H1 (cell line): ENCODE data around the gene SUSD6. TPM values are rescaled to one million over a fixed set of nuclear protein-coding genes. Genes with fewer than 3 reads are reported as not detected.

ENCODE experiments used
- CTCF ChIA-PET: fragments of 300-600 bp; sonication (Branson Sonifier 250); formaldehyde crosslinking; loops from one replicate; lab custom pipeline; 2021; ENCODE audit not compliant: partially characterized antibody; lab: Charles Lee
- POLR2A ChIA-PET: fragments of 300-600 bp; sonication (Branson Sonifier 250); formaldehyde crosslinking; loops from one replicate; lab custom pipeline; 2021; ENCODE audit warnings: inconsistent platforms; ENCODE audit not compliant: partially characterized antibody; lab: Charles Lee
- DNase-seq, 2 experiments: peaks; one replicate each; pipeline versions ENCODE4 v3.0.0 to v3.0.0-alpha.2; 2010 to 2022; ENCODE audit warnings: low spot score in 2 of 2, low read depth in 1 of 2, mixed read lengths in 1 of 2
- FAIRE-seq: peaks from 2 replicates; lab custom pipeline; 2011; peaks lifted over from hg19 to GRCh38; lab: Jason Lieb, UNC
- H2AFZ ChIP-seq: 2 replicates; pipeline ENCODE4 v1.8.1; 2012; ENCODE audit warnings: low read length, inconsistent platforms
- H2AK5ac ChIP-seq: 2 replicates; pipeline ENCODE4 v1.6.1; 2013; ENCODE audit warnings: low read depth, low read length
- H2BK120ac ChIP-seq: replicated peaks from 2 replicates; pipeline ENCODE3; 2013; ENCODE audit warnings: low read depth, low read length, inconsistent platforms
- H2BK12ac ChIP-seq: 2 replicates; pipeline ENCODE4 v1.6.1; 2013; ENCODE audit warnings: low read depth, low read length
- H2BK15ac ChIP-seq: 2 replicates; pipeline ENCODE4 v1.6.1; 2013; ENCODE audit warnings: low read length
- H2BK20ac ChIP-seq: 2 replicates; pipeline ENCODE4 v1.6.1; 2013; ENCODE audit warnings: low read length
- H2BK5ac ChIP-seq: 2 replicates; pipeline ENCODE4 v1.6.1; 2013; ENCODE audit warnings: low read depth, low read length
- H3K14ac ChIP-seq: 2 replicates; pipeline ENCODE4 v1.6.1; 2013; ENCODE audit warnings: inconsistent platforms; ENCODE audit not compliant: insufficient read length
- H3K18ac ChIP-seq: 2 replicates; pipeline ENCODE4 v1.6.1; 2013; ENCODE audit warnings: low read length; ENCODE audit errors: extremely low read depth
- H3K23ac ChIP-seq: 2 replicates; pipeline ENCODE4 v1.6.1; 2013; ENCODE audit warnings: inconsistent platforms; ENCODE audit not compliant: insufficient read length
- H3K23me2 ChIP-seq: 2 replicates; pipeline ENCODE4 v1.6.1; 2013; ENCODE audit warnings: low read depth, low read length
- H3K27ac ChIP-seq: 2 replicates; pipeline ENCODE4 v1.6.1; 2011; ENCODE audit warnings: low read depth, low read length, inconsistent platforms
- H3K27me3 ChIP-seq, 4 experiments: replicated peaks in 1 of 4; 1 replicate in 1 of 4; 2 replicates in 3 of 4; pipeline versions ENCODE4 v1.6.1 to v1.8.1; 2011 to 2013; ENCODE audit warnings: low read length in 3 of 4, mild to moderate bottlenecking in 3 of 4, inconsistent platforms in 2 of 4, mixed read lengths in 2 of 4, moderate library complexity in 1 of 4; ENCODE audit not compliant: control insufficient read depth in 3 of 4, insufficient read depth in 3 of 4; ENCODE audit errors: extremely low read depth in 1 of 4
- H3K36me3 ChIP-seq, 4 experiments: 2 replicates each; pipeline versions ENCODE4 v1.6.1 to v1.8.1; 2011 to 2013; ENCODE audit warnings: mild to moderate bottlenecking in 4 of 4, low read length in 3 of 4, moderate library complexity in 2 of 4, control low read depth in 1 of 4, inconsistent platforms in 1 of 4; ENCODE audit not compliant: insufficient read depth in 4 of 4, control insufficient read depth in 2 of 4
- H3K4ac ChIP-seq: replicated peaks from 2 replicates; pipeline ENCODE3; 2013; ENCODE audit warnings: low read length, low read depth, mixed read lengths, inconsistent platforms; ENCODE audit not compliant: insufficient read length
- H3K4me1 ChIP-seq, 4 experiments: replicated peaks in 1 of 4; 1 replicate in 1 of 4; 2 replicates in 3 of 4; pipeline versions ENCODE4 v1.6.1 to v1.8.1; 2011 to 2013; ENCODE audit warnings: low read length in 3 of 4, inconsistent platforms in 2 of 4, mixed read lengths in 1 of 4; ENCODE audit not compliant: insufficient read depth in 4 of 4, control insufficient read depth in 3 of 4
- H3K4me2 ChIP-seq, 2 experiments: 2 replicates each; pipeline versions ENCODE4 v1.6.1 to v1.8.1; 2011 to 2013; ENCODE audit warnings: low read depth in 2 of 2, low read length in 2 of 2, control low read depth in 1 of 2, inconsistent platforms in 1 of 2, mild to moderate bottlenecking in 1 of 2; ENCODE audit not compliant: insufficient read depth in 1 of 2
- H3K4me3 ChIP-seq, 4 experiments: fragments of 200-600, 300-600 bp in 1 of 4; sonication (generic), shearing (Covaris generic), sonication (Bioruptor Twin) in 1 of 4; 2 replicates each; pipeline versions ENCODE4 v1.5.1 to v1.8.1; 2011 to 2016; ENCODE audit warnings: low read length in 4 of 4, low read depth in 3 of 4, control low read depth in 2 of 4, inconsistent platforms in 2 of 4, mild to moderate bottlenecking in 2 of 4, mixed read lengths in 1 of 4, moderate library complexity in 1 of 4; ENCODE audit not compliant: insufficient read depth in 2 of 4; ENCODE audit errors: extremely low read depth in 1 of 4
- H3K56ac ChIP-seq: replicated peaks from 2 replicates; pipeline ENCODE3; 2013; ENCODE audit warnings: low read depth, mild to moderate bottlenecking, mixed read lengths, low read length, inconsistent platforms; ENCODE audit not compliant: insufficient read length
- H3K79me1 ChIP-seq: 2 replicates; pipeline ENCODE4 v1.6.1; 2013; ENCODE audit warnings: low read depth, low read length, control low read depth
- H3K79me2 ChIP-seq, 2 experiments: 2 replicates each; pipeline versions ENCODE4 v1.6.1 to v1.8.1; 2012 to 2013; ENCODE audit warnings: low read length in 2 of 2, mild to moderate bottlenecking in 2 of 2, inconsistent platforms in 1 of 2; ENCODE audit not compliant: insufficient read depth in 2 of 2, control insufficient read depth in 1 of 2
- H3K9ac ChIP-seq, 4 experiments: replicated peaks in 1 of 4; 1 replicate in 1 of 4; 2 replicates in 3 of 4; pipeline versions ENCODE4 v1.6.1 to v1.8.1; 2011 to 2013; ENCODE audit warnings: low read depth in 3 of 4, low read length in 3 of 4, control low read depth in 2 of 4, mild to moderate bottlenecking in 2 of 4, moderate library complexity in 2 of 4, inconsistent platforms in 1 of 4; ENCODE audit errors: extremely low read depth in 1 of 4
- H3K9me3 ChIP-seq, 2 experiments: 2 replicates each; pipeline versions ENCODE4 v1.6.1 to v1.8.1; 2012 to 2013; ENCODE audit warnings: mild to moderate bottlenecking in 2 of 2, moderate library complexity in 2 of 2, control low read depth in 1 of 2, inconsistent platforms in 1 of 2, low read depth in 1 of 2, low read length in 1 of 2, mixed read lengths in 1 of 2; ENCODE audit not compliant: insufficient read depth in 2 of 2
- H4K20me1 ChIP-seq, 2 experiments: replicated peaks in 1 of 2; 2 replicates each; pipeline versions ENCODE3 to v1.8.1; 2011 to 2013; ENCODE audit warnings: inconsistent platforms in 2 of 2, low read length in 2 of 2, mild to moderate bottlenecking in 1 of 2; ENCODE audit not compliant: insufficient read depth in 2 of 2, control insufficient read depth in 1 of 2
- H4K5ac ChIP-seq: 2 replicates; pipeline ENCODE4 v1.6.1; 2013; ENCODE audit warnings: low read length, low read depth, mixed read lengths, inconsistent platforms; ENCODE audit not compliant: insufficient read length
- H4K8ac ChIP-seq: 2 replicates; pipeline ENCODE4 v1.8.0; 2013; ENCODE audit warnings: mild to moderate bottlenecking, moderate library complexity, low read length, inconsistent platforms; ENCODE audit not compliant: insufficient read depth; ENCODE audit errors: extremely low read depth
- H4K91ac ChIP-seq: replicated peaks from 2 replicates; pipeline ENCODE3; 2013; ENCODE audit warnings: low read length, mixed read lengths, inconsistent platforms; ENCODE audit not compliant: insufficient read length
- CTBP2 ChIP-seq: IDR thresholded peaks from 2 replicates; pipeline ENCODE4 v1.7.0; 2011; ENCODE audit warnings: borderline replicate concordance, mild to moderate bottlenecking, moderate library complexity, mixed read lengths, low read length; ENCODE audit not compliant: insufficient read depth, insufficient read length
- EGR1 ChIP-seq: IDR thresholded peaks from 2 replicates; pipeline ENCODE4 v1.6.1; 2011; ENCODE audit warnings: low read depth, low read length, borderline replicate concordance
- EP300 ChIP-seq, 2 experiments: IDR thresholded peaks; 1 replicate in 1 of 2; 2 replicates in 1 of 2; pipeline ENCODE4 v1.6.1; 2011 to 2012; ENCODE audit warnings: low read depth in 2 of 2, low read length in 2 of 2, mild to moderate bottlenecking in 2 of 2, borderline replicate concordance in 1 of 2, inconsistent platforms in 1 of 2, moderate library complexity in 1 of 2
- EZH2 ChIP-seq: fragments of 200-600 bp; sonication (generic); IDR thresholded peaks from 2 replicates; pipeline ENCODE4 v1.7.1; 2012; ENCODE audit warnings: low read depth, mild to moderate bottlenecking, moderate library complexity, low read length, inconsistent platforms; ENCODE audit not compliant: severe bottlenecking
- FOSL1 ChIP-seq: IDR thresholded peaks from 2 replicates; pipeline ENCODE4 v1.6.1; 2011; ENCODE audit warnings: mild to moderate bottlenecking, low read depth, low read length, moderate library complexity; ENCODE audit not compliant: insufficient read depth
- GABPA ChIP-seq: IDR thresholded peaks from 2 replicates; pipeline ENCODE4 v1.6.1; 2011; ENCODE audit warnings: mild to moderate bottlenecking, low read length, moderate library complexity, borderline replicate concordance; ENCODE audit not compliant: insufficient read depth
- RNF2 ChIP-seq: fragments of 200-900, 300-1000 bp; sonication (generic); IDR thresholded peaks from 2 replicates; pipeline ENCODE4 v1.7.1; 2016; ENCODE audit warnings: borderline replicate concordance, low read depth, mild to moderate bottlenecking, antibody characterized with exemption, low read length; ENCODE audit not compliant: poor library complexity, severe bottlenecking; ENCODE audit errors: missing control alignments
- SP1 ChIP-seq: IDR thresholded peaks from 2 replicates; pipeline ENCODE4 v1.6.1; 2011; ENCODE audit warnings: low read depth, low read length
- SRF ChIP-seq: IDR thresholded peaks from 2 replicates; pipeline ENCODE4 v1.6.1; 2011; ENCODE audit warnings: mild to moderate bottlenecking, low read depth, low read length, moderate library complexity
- SUZ12 ChIP-seq: fragments of 200-600 bp; sonication (generic); IDR thresholded peaks from 2 replicates; pipeline ENCODE4 v1.6.1; 2012; ENCODE audit warnings: mild to moderate bottlenecking, inconsistent platforms, low read length, moderate library complexity, mixed read lengths
- WGBS, 2 experiments: shearing (Covaris generic) in 1 of 2; methylation state at CpG; one replicate each; pipeline versions ENCODE4 v1.1.6 to v1.1.7; 2013 to 2015; ENCODE audit warnings: low lambda C conversion rate in 2 of 2, mixed read lengths in 2 of 2, inconsistent platforms in 1 of 2, low coverage in 1 of 2, missing lambda C conversion rate in 1 of 2; ENCODE audit not compliant: insufficient replicate concordance in 2 of 2, insufficient coverage in 1 of 2, insufficient read length in 1 of 2; ENCODE audit errors: extremely low coverage in 1 of 2, missing lambda C conversion rate in 1 of 2; 5-methylcytosine and 5-hydroxymethylcytosine counted together
- polyA plus RNA-seq, 7 experiments: library from polyadenylated mRNA; depleted of rRNA in 3 of 7; stranded (reverse) in 5 of 7; unstranded in 2 of 7; fragments of >200 nt in 5 of 7; fragments of 200-250 nt in 2 of 7; gene quantifications; 1 replicate in 5 of 7; 2 replicates in 1 of 7; 4 replicates in 1 of 7; pipeline versions ENCODE4 v1.2.1 to v1.2.3, GENCODE V29; 2011 to 2013; ENCODE audit warnings: missing spikeins in 2 of 7, mixed read lengths in 2 of 7
- total RNA-seq: library from RNA; stranded (reverse); fragmentation: NEBNext Ultra II Directional; extraction: Animal tissue kit (Norgen Biotek cat#: 25700); gene quantifications from 2 replicates; pipeline ENCODE4 v1.2.1, GENCODE V29; 2021
- TF ChIP-seq, protein P1 (sequence below): IDR thresholded peaks from 2 replicates; pipeline ENCODE4 v1.6.1; 2011; ENCODE audit warnings: low read depth, mild to moderate bottlenecking, low read length; ENCODE audit not compliant: insufficient read depth
- TF ChIP-seq, protein P2 (sequence below): IDR thresholded peaks from 2 replicates; pipeline ENCODE4 v1.6.1; 2012; ENCODE audit warnings: inconsistent platforms

SUSD6 gene
- total and polyA plus RNA-seq, 2 of the 8 experiments (the other 6 are each of a cell fraction or from before 2014, with no cell fraction given), result 3.0 to 3.8 TPM

DNA sequence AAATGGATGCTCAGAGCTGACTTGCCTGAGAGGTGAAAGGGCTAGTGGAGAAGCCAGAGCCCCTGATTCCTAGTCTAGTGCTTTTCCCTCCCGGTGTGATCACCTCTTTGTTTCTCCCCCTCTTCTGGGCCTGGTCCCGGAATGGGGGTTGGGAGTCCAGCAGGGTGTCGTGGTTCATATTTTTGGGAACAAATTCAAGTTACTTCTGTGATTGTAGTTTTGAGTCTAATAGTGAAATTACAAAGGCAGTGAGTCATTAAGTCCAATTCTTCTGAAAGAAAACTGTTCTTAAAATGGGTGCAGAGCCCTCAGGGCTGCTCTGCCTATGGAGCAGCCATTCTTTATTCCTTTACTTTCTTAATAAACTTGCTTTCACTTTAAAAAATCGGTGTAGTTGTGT, 7.6 kb downstream of the SUSD6 start:
- H3K14ac ChIP-seq, result no peak overlapping the region

More for the DNA sequence above, 7.6 kb downstream of the SUSD6 start:
- no peak for TF ChIP-seq GABPA
- TF ChIP-seq, protein P1, sequence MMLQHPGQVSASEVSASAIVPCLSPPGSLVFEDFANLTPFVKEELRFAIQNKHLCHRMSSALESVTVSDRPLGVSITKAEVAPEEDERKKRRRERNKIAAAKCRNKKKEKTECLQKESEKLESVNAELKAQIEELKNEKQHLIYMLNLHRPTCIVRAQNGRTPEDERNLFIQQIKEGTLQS, result no peak
- TF ChIP-seq, protein P2, sequence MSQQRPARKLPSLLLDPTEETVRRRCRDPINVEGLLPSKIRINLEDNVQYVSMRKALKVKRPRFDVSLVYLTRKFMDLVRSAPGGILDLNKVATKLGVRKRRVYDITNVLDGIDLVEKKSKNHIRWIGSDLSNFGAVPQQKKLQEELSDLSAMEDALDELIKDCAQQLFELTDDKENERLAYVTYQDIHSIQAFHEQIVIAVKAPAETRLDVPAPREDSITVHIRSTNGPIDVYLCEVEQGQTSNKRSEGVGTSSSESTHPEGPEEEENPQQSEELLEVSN, result no peak
- TF ChIP-seq EGR1, result no peak
- no peak for TF ChIP-seq SRF
- TF ChIP-seq EP300 (IDR thresholded peaks at IDR 0.05; ENCODE audit: borderline replicate concordance in 1 of 2, low read depth in 2 of 2, low read length in 2 of 2), result no peak
- TF ChIP-seq FOSL1, result no peak
- no peak for TF ChIP-seq SUZ12
- no peak for TF ChIP-seq RNF2
- TF ChIP-seq CTBP2, result no peak
- TF ChIP-seq SP1, result no peak
- no peak for TF ChIP-seq EZH2
- H3K56ac ChIP-seq, result no peak overlapping the region
- no peak overlapping the region for H3K9ac ChIP-seq
- no peak overlapping the region for H4K5ac ChIP-seq
- no peak overlapping the region for H3K4me3 ChIP-seq
- no peak for DNase-seq
- no peaks in the 10 kb centered on the region; the same call in 1 of the 2 replicates for H3K79me1 ChIP-seq
- no peak overlapping the region for H4K91ac ChIP-seq
- H2BK20ac ChIP-seq, result no peak overlapping the region
- H3K23me2 ChIP-seq, result no peaks in the 10 kb centered on the region
- no peak overlapping the region for H3K23ac ChIP-seq
- no peak overlapping the region for H3K18ac ChIP-seq
- H2BK5ac ChIP-seq, result no peak overlapping the region
- no peak overlapping the region for H3K4me2 ChIP-seq
- H3K4ac ChIP-seq, result no peak overlapping the region
- H3K9me3 ChIP-seq, result no peaks in the 10 kb centered on the region
- no peak overlapping the region for H2BK120ac ChIP-seq
- no peak for FAIRE-seq
- 86% methylated on average over 4 of the region's 4 CpGs; no CpG with 5 or more reads in 1 of the 2 experiments for WGBS, 2 experiments
- no peak overlapping the region for H3K27ac ChIP-seq
- H4K20me1 ChIP-seq, result no peaks in the 10 kb centered on the region
- CTCF ChIA-PET, result interaction anchor here (0.9 to 1.8 kb wide), 2 partner anchors 11 to 15 kb away, joined by 3 to 8 read pairs; no protein-coding TSS in a partner anchor
- peaks cover 0 to 3% (median 0%) of the 10 kb centered on the region in 4 experiments; a peak in 1 of 7 replicates for H3K4me1 ChIP-seq
- POLR2A ChIA-PET, result no interaction called here
- H2AFZ ChIP-seq, result no peak overlapping the region
- no peaks in the 10 kb centered on the region for H3K27me3 ChIP-seq
- H3K36me3 ChIP-seq, result no peaks in the 10 kb centered on the region
- H3K79me2 ChIP-seq, result no peaks in the 10 kb centered on the region
- no peak overlapping the region for H4K8ac ChIP-seq
- H2BK12ac ChIP-seq, result no peak overlapping the region
- no peak overlapping the region for H2AK5ac ChIP-seq
- H2BK15ac ChIP-seq, result no peak overlapping the region
